Endometrial microvascular endothelial cells (primary cell): ENCODE data around the gene TLE6. TPM values are rescaled to one million over a fixed set of nuclear protein-coding genes. Genes with fewer than 3 reads are reported as not detected.

ENCODE experiments used
- in situ Hi-C: cut with HindIII; loops from 2 replicates; pipeline ENCODE4 v1.10.0; 2017; ENCODE audit warnings: low sequenced_read_pairs, low pct_unique_long_range_greater_than_20kb; ENCODE audit errors: inconsistent ontology term
- total RNA-seq: library from RNA; depleted of rRNA; stranded (reverse); fragments of >200 nt; gene quantifications from one replicate; pipeline ENCODE4 v1.2.3, GENCODE V29; 2015; ENCODE audit errors: inconsistent ontology term

TLE6 gene
- total RNA-seq, 1 donor from 2014 or later, result 0.09 TPM

DNA sequence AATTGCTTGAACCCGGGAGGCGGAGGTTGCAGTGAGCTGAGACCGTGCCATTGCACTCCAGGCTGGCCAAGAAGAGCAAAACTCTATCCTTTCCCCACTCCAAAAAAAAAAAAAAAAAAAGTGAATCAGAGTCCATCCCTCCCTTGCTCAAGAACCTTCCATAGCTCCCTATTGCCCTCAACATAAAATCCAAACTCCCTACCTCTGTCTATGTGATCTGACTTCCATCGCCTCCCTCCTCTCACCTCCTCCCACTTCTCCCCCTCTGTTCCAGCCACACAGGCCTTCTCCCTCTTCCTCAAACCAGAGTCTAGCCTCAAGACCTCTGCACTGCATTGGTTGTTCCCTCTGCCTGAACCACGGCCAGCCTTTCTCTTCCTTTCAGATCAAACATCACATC is 61.8 kb downstream of the TLE6 start:
- in situ Hi-C loops, result no loop called here

DNA sequence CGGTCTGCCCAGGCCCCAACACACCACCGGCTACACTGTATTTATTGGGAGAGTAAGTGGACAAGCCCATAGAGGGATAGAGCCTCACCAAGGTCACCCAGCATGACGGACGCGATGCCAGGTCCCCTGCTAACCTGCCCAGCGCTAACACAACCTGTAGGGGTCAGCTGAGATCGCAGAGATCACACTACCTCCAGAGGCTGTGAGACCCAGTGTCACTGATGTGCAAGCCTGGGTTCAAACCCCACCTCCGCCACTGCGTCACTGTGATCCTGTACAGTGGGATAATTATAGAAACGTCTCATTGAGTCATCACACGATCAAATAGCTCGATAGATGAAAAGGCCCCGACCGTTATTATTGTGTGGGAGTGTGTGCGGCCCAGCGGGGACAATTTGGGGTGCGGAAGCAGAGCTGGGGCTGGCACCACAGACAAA is 62.3 kb downstream of the TLE6 start:
- in situ Hi-C loops, result no loop called here

- in situ Hi-C loops, result no loop called here
These were observed 64.0 kb downstream of the TLE6 start for GRCh38 chr19:3041327-3041726.

GRCh38 chr19:3041761-3042620 is 64.6 kb downstream of the TLE6 start:
- in situ Hi-C loops, result no loop called here

DNA sequence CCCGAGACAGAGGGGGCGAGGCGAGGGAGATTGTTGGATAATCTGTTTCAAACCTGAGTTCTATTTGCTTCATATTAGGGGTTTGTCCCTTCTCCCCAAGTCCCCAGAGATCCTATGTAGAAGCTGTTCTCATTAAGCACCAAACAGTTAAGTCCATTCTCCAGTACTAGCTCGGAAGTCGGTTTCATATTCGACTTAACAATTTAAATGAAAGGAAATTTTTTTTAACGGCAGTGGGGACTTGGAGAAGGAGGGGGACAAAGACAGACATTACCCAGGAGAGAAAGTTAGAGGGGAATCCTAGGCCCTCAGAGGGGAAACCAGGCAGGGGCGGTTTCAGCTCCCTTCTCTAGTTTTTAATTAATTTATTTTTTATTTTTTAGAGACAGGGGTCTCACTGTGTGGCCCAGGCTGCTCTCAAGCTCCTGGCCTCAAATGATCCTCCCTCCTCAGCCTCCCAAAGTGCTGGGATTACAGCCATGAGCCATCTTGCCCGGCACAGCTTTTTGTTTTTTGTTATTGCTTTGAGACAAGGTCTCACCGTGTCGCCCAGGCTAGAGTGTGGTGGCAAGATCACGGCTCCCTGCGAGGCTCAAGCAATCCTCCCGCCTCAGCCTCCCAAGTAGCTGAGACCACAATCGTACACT is 65.4 kb downstream of the TLE6 start:
- in situ Hi-C loops, result no loop called here

Other genes with a start within 250 kb of the TLE6 start
- 41.0 TPM for gene SLC39A3, start 237.5 kb upstream of the TLE6 start, total RNA-seq
- gene SGTA, start 194.3 kb upstream of the TLE6 start, total RNA-seq, result 101 TPM
- gene THOP1, start 192.1 kb upstream of the TLE6 start, total RNA-seq, result 140 TPM
- gene ZNF554, start 157.7 kb upstream of the TLE6 start, total RNA-seq, result 5.4 TPM
- 3.2 TPM for gene ZNF555, start 136.1 kb upstream of the TLE6 start, total RNA-seq
- gene ZNF556, start 110.2 kb upstream of the TLE6 start, total RNA-seq, result not detected
- 4.6 TPM for gene ZNF57, start 76.6 kb upstream of the TLE6 start, total RNA-seq
- 2.3 TPM for gene ZNF77, start 32.6 kb upstream of the TLE6 start, total RNA-seq
- gene TLE2, start 51.7 kb downstream of the TLE6 start, total RNA-seq, result 11.3 TPM
- 246 TPM for gene TLE5, start 84.9 kb downstream of the TLE6 start, total RNA-seq
- gene GNA11, start 116.8 kb downstream of the TLE6 start, total RNA-seq, result 88.8 TPM
- not detected for gene GNA15, start 158.5 kb downstream of the TLE6 start, total RNA-seq
- gene S1PR4, start 201.2 kb downstream of the TLE6 start, total RNA-seq, result 0.46 TPM
- 125 TPM for gene NCLN, start 208.4 kb downstream of the TLE6 start, total RNA-seq
- not detected for gene CELF5, start 247.1 kb downstream of the TLE6 start, total RNA-seq